GM21576 (cell line): Measurements from ENCODE around the gene RNF207.

ENCODE experiments used
- ATAC-seq: cut with Tn5 transposase; IDR thresholded peaks from one replicate; pipeline ENCODE4 v1.9.1; 2021; ENCODE audit warnings: mild to moderate bottlenecking, moderate library complexity; ENCODE audit not compliant: unreplicated experiment

Gene RNF207

GRCh38 chr1:6224718-6225117 is 18.8 kb downstream of the RNF207 start:
- ATAC-seq, result no peak

GRCh38 chr1:6225651-6226050 is 19.7 kb downstream of the RNF207 start:
- ATAC-seq, result no peak

- no peak for ATAC-seq
These were observed 27.5 kb downstream of the RNF207 start for GRCh38 chr1:6233376-6233775.

- ATAC-seq, result no peak
These were observed 28.8 kb downstream of the RNF207 start for GRCh38 chr1:6234502-6235295.

- ATAC-seq, result peak; percentile 31
These were observed 29.4 kb downstream of the RNF207 start for GRCh38 chr1:6235296-6235677.

GRCh38 chr1:6237093-6237492 is 31.2 kb downstream of the RNF207 start:
- ATAC-seq, result no peak

- no peak for ATAC-seq
These were observed 33.4 kb downstream of the RNF207 start for GRCh38 chr1:6239213-6239752.

GRCh38 chr1:6239950-6240768 is 34.2 kb downstream of the RNF207 start:
- ATAC-seq, result no peak

GRCh38 chr1:6241107-6241886 is 35.4 kb downstream of the RNF207 start:
- no peak for ATAC-seq

GRCh38 chr1:6241887-6242740 is 36.2 kb downstream of the RNF207 start:
- ATAC-seq, result no peak

- ATAC-seq, result no peak
These were observed 37.3 kb downstream of the RNF207 start for GRCh38 chr1:6243053-6243834.

- no peak for ATAC-seq
These were observed 38.1 kb downstream of the RNF207 start, which contains the start of gene HES3 for GRCh38 chr1:6243993-6244392. HES3 (plus strand) TSS chr1:6244179; CDS start chr1:6244366, 187 bp downstream.

- ATAC-seq, result no peak
These were observed 38.6 kb downstream of the RNF207 start for GRCh38 chr1:6244401-6245049.

- ATAC-seq, result peak; percentile 48
These were observed 39.4 kb downstream of the RNF207 start for GRCh38 chr1:6245086-6245868.

- no peak for ATAC-seq
These were observed 40.1 kb downstream of the RNF207 start for GRCh38 chr1:6245869-6246496.

- ATAC-seq, result peak; percentile 41
These were observed 40.9 kb downstream of the RNF207 start for GRCh38 chr1:6246497-6247467.
